HG03045 (cell line): ENCODE results near the gene CERS1.

Experiments
- ATAC-seq: cut with Tn5 transposase; IDR thresholded peaks from one replicate; pipeline ENCODE4 v1.9.1; 2021; ENCODE audit warnings: mild to moderate bottlenecking, moderate library complexity; ENCODE audit not compliant: unreplicated experiment

CERS1 gene

DNA sequence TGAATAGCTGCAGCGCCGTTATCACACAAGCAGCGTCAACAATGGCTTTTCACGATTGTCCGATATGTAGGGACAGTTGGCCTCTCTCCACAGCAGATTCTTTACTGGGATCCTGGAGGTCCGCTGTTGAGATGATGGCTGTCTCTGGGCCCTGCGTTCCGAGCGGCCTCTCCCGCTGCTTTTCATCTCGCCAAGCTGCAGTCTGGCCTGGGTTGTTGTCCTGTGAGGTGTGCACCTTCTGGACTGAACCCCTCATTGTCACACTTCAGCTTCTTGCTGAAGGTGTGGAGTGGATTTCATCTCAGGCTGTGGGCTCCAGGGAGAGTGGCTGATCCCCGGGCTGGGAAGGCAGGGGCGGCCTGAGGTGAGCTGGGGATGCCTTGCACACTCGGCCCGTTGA, 54.6 kb downstream of the CERS1 start:
- ATAC-seq = no peak

DNA sequence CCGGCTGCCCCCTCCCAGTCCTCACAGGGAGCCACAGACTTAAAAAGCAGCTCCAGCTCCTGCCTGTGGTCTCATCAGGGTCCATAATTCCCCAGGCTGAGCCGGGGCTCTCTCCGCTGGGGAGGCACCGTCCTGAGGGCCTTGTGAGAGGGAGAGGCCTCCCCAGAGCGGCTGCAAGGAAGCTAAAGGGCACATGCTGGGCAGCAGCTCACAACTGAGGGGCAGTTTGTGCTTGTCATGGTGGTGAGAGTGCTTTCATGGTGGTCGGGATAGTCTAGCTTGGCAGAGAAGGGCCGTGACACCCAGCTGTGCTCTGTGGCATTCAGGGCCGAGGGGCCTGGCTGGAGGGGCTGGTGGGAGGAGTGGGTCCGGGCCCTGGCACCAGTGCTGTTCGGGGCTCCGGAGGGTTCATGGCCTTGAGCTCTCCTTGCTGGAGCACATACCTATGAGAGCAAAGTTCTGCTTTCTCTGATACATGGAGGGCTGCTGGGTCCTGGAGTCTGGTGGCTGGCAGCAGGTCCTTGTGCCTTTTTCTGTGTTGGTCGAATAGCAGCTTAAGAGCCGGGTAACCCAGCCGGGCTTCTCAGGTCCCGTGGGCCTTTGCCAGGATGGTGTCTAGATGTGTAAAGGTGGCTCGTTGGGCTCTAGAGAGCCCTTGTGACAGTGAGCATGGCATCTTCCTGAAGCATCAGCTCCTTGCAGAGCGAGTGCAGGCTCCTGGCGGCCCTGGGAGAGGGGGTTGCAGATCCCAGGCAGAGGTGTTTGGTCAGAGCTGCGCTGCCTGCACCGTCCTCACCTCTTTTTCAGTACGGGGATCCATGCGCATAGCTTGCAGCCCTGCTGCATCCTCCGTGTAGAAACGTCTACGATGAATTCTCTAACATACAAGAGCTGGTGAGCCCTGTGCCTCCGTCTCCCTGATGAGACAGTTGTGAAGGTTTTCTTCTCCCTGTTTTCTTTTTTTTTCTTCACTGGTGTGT, 55.4 kb downstream of the CERS1 start:
- ATAC-seq = no peak

DNA sequence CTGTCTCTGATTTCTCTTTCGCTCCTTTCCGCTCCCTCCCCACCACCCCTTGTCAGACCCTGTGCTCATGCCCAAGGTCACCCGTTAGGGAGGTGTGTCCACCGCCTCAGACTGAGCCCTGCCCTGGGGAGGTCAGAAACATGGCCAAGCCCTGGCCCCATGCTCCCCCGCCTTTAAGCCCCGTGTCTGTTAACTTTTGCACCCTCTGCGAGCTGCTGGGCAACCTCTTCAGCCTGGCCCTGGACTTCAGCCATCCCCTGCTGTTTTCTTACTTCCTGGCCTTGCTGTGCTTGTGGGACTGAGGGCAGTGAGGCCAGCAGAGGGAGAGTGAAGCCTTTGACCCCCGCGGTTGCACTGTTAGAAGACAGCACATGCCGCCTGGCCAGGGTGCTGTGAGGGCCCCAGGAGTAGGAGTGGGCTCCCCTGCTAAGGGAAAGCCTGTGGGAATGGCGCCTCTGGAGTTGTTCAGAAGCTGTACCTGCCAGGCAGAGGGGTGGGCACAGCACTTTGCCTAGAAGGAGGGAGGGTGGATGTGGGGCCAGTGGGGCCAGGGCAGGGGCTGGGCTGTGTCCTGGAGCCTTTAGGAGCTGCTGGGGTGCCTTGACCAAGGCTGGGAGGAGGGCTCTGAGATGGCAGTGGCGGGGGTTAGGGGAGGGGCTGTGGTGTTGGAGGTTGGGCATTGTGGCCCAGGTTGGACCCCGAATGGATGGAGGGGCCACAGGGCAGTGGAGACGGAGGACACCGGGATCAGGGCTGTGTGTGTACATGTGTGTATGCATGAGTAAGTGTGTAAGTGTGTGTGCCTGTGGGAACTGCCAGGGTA, 56.3 kb downstream of the CERS1 start:
- ATAC-seq = no peak

DNA sequence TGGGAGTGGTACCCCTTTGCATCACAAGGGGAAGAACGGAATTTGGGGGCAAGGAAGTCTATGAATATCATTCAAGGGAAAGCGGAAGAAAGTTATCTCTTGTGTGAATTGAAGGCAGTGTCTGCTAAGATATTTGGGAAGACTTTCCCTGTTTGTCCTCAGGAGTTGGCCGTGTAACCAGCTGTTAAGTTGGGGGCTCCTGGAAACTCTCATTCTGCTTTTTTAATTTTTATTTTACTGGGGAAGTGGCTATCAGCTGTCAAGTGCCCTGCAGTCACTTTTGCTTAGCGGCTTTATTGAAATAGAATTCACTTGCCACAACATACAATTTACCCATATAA, 61.3 kb downstream of the CERS1 start:
- no peak for ATAC-seq

DNA sequence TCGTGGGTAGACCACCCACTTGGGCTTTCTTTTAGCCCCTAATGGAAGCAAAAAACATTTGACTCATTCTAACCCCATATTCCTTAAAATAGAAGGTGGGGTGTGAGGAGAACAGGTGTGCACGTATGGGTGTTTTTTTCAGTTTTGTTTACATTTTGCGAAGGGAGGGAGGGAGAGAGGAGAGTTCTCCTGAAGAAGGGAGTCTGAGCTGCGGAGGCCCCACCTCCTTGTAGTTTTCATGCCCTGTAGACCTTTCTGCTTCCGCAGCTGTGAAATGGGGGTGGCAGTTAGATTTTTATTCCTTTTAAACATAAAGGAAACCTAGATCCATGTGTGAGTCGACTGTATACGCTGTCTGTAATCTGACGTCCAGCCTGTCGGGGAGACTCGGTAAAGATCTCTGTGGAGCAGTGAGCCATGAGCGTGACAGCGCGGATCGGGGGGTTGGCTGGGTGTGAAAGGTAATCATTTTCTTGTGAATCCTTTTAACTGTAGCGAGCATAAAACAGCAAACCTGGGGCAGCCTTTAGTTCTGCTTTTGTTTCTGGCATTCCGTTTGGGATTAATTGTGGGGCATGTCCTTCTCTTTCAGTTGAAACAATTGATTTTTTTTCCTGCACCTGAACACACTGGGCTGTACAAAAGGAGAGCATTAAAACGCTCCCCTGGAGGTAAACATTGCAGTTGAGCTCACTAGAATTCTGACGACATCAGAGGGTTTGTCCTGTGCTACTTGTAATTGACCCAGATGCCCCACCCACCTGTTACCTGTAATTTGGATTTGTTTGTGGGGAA, 61.9 kb downstream of the CERS1 start:
- no peak for ATAC-seq

DNA sequence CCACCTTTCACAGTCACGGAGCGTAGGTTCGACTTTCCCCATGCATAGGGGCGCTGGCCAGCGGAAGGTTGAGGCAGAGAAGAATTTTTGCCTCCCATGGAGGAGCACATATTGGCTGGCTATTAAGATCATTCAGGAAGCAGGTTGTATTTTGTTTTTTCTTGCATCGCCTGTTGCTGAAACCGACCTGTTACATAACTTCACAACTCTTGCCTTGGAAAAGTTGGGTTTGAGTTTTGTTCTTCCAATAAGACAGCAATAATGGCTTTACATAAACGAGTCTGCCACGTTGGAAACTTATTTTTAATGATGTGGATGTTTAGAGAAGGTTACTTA, 62.8 kb downstream of the CERS1 start:
- no peak for ATAC-seq

DNA sequence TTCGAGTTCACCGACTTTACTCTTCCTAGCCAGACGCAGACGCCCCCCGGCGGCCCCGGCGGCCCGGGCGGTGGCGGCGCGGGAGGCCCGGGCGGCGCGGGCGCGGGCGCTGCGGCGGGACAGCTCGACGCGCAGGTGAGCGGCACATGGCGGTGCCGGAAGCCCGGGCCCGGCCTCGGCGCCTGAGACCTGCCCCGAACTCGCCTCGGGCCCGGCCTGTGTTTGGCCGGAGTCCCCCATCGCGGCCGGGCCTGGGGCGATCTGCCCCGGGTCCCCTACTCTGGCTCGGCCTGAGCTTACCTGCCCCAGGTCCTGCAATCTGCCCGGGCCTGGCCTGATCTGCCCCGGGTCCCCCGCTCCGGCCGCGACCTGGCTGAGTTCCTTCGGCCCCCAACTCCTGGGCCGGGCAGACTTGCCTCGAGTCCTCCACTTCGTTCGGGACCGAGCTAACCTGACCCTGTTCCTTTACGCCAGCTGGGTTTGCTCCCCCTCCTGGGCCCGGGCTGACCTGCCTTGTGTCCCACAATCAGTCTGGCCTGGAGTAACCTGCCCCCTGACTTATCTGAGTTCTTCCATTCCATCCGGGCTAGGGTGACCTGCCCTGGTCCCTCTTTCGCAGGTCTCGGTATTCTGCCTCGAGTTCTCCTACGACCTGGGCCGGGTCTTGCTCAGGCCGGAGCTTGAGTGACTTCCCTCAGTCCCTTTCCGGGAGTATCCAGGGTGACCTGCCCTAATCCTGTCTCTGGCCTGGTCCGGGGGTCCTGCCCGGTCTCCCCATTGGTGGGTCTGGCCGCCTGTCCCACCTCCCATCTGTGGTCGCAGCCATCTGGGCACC, 63.4 kb downstream of the CERS1 start:
- peak; percentile 35 for ATAC-seq

DNA sequence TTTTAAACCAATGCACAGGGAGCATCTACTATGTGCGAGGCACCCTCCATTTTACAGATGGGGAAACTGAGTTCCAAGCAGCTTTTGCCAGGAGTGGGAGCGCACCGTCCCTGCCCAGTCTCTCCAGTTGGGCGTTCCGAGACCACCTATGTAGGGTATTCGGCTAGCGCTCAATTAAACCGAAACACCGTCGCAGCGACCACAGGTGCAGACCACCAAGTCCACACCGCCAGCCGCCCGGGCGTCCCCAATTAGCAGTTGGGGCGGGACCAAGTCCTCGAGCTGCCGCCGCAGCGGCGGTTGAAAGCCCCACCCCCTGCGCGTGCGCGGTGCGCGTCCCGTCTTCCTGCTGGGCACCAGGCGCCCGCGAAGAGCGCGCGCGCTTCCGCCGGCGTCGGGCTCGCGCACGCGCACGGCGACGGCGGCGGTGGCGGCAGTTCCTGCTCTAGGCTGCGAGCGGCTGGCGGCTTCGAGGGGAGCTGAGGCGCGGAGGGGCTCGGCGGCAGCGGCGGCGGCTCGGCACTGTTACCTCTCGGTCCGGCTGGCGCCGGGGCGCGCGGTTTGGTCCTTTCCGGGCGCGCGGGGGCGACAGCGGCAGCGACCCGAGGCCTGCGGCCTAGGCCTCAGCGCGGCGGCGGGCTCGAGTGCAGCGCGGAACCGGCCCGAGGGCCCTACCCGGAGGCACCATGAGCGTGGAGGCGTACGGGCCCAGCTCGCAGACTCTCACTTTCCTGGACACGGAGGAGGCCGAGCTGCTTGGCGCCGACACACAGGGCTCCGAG, 64.2 kb downstream of the CERS1 start, which contains the start of gene UPF1:
Gene UPF1 (plus strand): TSS at position 436 of the 782 bp plus-strand sequence. CDS start 251 bp downstream, at position 687.
- peak; percentile 76 for ATAC-seq

DNA sequence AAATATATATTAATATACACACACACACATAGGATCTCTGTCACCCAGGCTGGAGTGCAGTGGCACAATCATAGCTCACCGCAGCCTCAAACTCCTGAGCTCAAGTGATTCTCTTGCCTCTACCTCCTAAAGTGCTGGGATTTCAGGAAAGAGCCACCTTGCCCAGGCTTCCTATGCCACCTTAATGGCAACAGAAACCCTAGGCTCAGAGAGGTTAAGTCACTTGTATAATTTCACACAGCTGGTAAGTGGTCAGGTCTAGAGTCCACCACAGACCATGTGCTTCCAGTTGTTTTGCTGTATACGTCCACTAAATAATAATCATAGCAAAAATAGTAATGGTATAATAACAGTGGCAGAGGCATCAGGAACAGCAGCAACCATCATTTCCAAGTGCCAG, 65.5 kb downstream of the CERS1 start:
- ATAC-seq = no peak

DNA sequence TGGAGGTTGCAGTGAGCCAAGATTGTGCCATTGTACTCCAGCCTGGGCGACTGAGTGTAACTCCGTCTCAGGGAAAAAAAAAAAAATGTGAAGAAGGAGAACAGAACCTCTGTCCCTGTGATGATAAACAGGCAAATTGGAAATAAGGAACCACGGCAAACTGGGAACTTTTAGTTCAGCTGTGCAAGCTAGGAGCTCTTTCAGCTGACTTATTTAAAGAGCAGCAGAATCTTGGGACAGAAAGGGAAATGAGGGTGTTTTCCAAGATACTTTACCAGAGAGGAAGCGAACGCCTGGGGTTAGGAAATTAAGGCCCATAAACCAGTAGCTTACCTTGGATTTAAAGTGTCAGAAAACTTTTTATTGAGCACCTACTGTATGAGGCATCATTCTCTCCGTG, 67.2 kb downstream of the CERS1 start:
- no peak for ATAC-seq
